SU-DHL-6 (cell line): ENCODE measurements around the gene FRMD1.
"Not testable (repeated sequence)": the region's sequence is repeated elsewhere in the genome, so short reads cannot be mapped to it uniquely, and the experiment has no call there.

ENCODE experiments used
- H2AFZ ChIP-seq: fragments of 200-600 bp; sonication (generic); 2 replicates; pipeline ENCODE4 v1.6.1; 2014; ENCODE audit warnings: low read depth, mild to moderate bottlenecking, moderate library complexity, mixed read lengths, antibody characterized with exemption, low read length; ENCODE audit not compliant: severe bottlenecking
- H3F3A ChIP-seq: fragments of 200-600 bp; shearing (Covaris generic); 2 replicates; pipeline ENCODE4 v1.6.0; 2016; ENCODE audit warnings: antibody characterized with exemption, mild to moderate bottlenecking; ENCODE audit not compliant: insufficient read depth
- H3K27ac ChIP-seq: fragments of 200-600 bp; sonication (generic); 2 replicates; pipeline ENCODE4 v1.5.1; 2016; ENCODE audit warnings: low read depth, mild to moderate bottlenecking, low read length, moderate library complexity, mixed read lengths
- H3K27me3 ChIP-seq: fragments of 200-600 bp; sonication (generic), shearing (Covaris generic); 2 replicates; pipeline ENCODE4 v1.6.0; 2014; ENCODE audit warnings: mild to moderate bottlenecking, low read length
- H3K36me3 ChIP-seq: fragments of 200-600 bp; sonication (generic); 2 replicates; pipeline ENCODE4 v1.6.1; 2014; ENCODE audit warnings: mild to moderate bottlenecking, low read length, mixed read lengths
- H3K4me2 ChIP-seq: fragments of 300-600, 200-600 bp; shearing (Covaris generic), sonication (generic); 2 replicates; pipeline ENCODE4 v1.6.0; 2014; ENCODE audit warnings: low read length, low read depth, mild to moderate bottlenecking; ENCODE audit not compliant: poor library complexity, severe bottlenecking
- H3K4me3 ChIP-seq: fragments of 200-600 bp; sonication (generic); 2 replicates; pipeline ENCODE4 v1.5.1; 2014; ENCODE audit warnings: antibody characterized with exemption, low read length, mild to moderate bottlenecking, mixed read lengths; ENCODE audit not compliant: insufficient read depth, poor library complexity, severe bottlenecking
- H3K79me2 ChIP-seq: fragments of 200-600 bp; sonication (generic); 2 replicates; pipeline ENCODE4 v1.6.1; 2014; ENCODE audit warnings: mild to moderate bottlenecking, low read length, moderate library complexity; ENCODE audit not compliant: insufficient read depth
- H3K9ac ChIP-seq: fragments of 200-600 bp; sonication (generic); 2 replicates; pipeline ENCODE4 v1.7.0; 2014; ENCODE audit warnings: mild to moderate bottlenecking, low read length
- H3K9me2 ChIP-seq: fragments of 200-600 bp; sonication (generic); replicated peaks from 2 replicates; pipeline ENCODE4 v1.6.1; 2014; ENCODE audit warnings: low read length; ENCODE audit not compliant: insufficient read depth
- H3K9me3 ChIP-seq: fragments of 200-600 bp; sonication (generic); 2 replicates; pipeline ENCODE4 v1.6.1; 2014; ENCODE audit warnings: low read length, mixed read lengths; ENCODE audit not compliant: insufficient read depth
- H4K20me1 ChIP-seq: fragments of 200-600 bp; sonication (generic); 2 replicates; pipeline ENCODE4 v1.6.1; 2014; ENCODE audit warnings: low read depth, mild to moderate bottlenecking, antibody characterized with exemption, low read length, moderate library complexity, mixed read lengths
- EZH2phosphoT487 ChIP-seq: fragments of 200-600 bp; sonication (generic), shearing (Covaris generic); conservative IDR thresholded peaks from 2 replicates; pipeline ENCODE4 v1.6.1; 2018; ENCODE audit warnings: mild to moderate bottlenecking, antibody characterized with exemption, low read length, moderate library complexity, mixed read lengths
- TF ChIP-seq, protein P1 (sequence below): fragments of 200-600 bp; sonication (generic); IDR thresholded peaks from one replicate; pipeline ENCODE4 v1.5.1; 2017; ENCODE audit warnings: antibody characterized with exemption, mild to moderate bottlenecking, low read length, moderate library complexity; ENCODE audit not compliant: insufficient read depth, poor library complexity, severe bottlenecking

FRMD1 gene

DNA sequence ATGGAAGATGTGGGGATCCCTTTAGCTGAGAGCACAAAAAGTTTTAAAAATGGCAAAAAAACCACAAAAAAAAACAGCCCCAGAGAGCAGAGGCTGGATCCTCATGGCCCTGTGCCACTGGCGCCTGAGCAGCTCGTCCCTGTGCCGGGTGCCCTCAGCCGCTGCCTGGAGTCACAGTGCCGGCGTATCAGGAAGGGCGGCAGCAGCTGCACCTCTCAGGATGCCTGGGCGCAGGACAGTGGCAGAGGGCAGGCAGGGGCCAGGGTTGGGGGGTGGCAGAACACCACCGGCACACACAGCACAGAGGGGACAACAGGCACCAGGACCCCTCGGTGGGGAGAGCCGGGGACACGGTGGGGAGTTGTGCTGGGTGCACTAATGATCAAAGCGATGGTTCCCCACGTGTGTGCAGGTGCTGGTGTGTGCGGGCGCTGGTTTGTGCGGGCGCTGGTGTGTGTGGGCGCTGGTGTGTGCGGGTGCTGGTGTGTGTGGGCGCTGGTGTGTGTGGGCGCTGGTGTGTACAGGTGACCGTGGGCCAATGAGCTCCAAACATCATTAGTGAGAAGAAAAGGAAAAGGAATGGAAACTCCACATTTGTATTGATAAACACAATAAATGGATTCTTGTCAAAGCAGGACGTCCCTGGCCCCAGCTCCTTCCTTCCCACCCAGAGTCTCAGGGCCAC lies 1.5 kb upstream of the FRMD1 start:
- Histone ChIP-seq H3K79me2 (no peaks in the 10 kb centered on the region), H4K20me1 (no peaks in the 10 kb centered on the region), H3K9ac (no peak overlapping the region), H3K4me3 (no peak overlapping the region), H3K4me2 (no peak overlapping the region), H2AFZ (no peak overlapping the region), H3K9me2 (no peaks in the 10 kb centered on the region), H3K9me3 (no peaks in the 10 kb centered on the region), H3K27ac (no peak overlapping the region), H3F3A (no peaks in the 10 kb centered on the region), H3K27me3 (no peaks in the 10 kb centered on the region), H3K36me3 (no peaks in the 10 kb centered on the region)
- TF ChIP-seq, protein P1, sequence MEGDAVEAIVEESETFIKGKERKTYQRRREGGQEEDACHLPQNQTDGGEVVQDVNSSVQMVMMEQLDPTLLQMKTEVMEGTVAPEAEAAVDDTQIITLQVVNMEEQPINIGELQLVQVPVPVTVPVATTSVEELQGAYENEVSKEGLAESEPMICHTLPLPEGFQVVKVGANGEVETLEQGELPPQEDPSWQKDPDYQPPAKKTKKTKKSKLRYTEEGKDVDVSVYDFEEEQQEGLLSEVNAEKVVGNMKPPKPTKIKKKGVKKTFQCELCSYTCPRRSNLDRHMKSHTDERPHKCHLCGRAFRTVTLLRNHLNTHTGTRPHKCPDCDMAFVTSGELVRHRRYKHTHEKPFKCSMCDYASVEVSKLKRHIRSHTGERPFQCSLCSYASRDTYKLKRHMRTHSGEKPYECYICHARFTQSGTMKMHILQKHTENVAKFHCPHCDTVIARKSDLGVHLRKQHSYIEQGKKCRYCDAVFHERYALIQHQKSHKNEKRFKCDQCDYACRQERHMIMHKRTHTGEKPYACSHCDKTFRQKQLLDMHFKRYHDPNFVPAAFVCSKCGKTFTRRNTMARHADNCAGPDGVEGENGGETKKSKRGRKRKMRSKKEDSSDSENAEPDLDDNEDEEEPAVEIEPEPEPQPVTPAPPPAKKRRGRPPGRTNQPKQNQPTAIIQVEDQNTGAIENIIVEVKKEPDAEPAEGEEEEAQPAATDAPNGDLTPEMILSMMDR, result no peak
- TF ChIP-seq EZH2phosphoT487, result no peak

DNA sequence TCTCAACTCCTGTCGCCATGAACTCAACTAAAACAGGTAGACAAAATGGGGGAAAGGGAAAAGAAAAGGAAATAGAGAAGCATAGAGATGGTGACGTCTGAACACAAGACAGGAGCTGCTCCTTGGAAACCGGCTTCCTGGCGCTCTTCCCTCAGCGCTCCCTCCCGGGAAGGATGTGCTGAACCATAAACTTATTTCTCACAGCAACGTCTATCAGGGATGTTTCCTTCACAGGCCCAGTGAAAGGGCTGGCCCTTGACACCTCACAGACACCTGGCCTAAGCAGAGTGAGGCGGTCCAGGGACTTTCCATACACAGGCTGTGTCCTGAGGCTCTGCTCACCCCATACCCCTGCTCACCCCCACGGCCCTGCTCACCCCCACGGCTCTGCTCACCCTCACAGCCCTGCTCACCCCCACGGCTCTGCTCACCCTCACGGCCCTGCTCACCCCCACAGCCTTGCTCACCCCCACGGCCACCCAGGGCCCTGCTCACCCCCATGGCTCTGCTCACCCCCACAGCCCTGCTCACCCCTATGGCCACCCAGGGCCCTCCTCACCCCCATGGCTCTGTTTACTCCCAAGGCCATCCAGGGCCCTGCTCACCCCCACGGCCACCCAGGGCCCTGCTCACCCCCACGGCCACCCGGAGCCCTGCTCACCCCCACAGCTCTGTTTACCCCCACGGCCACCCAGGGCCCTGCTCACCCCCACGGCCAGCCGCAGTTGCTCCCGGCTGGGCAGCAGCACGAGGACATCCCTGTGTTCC lies 653 bp downstream of the FRMD1 start:
- TF ChIP-seq, protein P1, result no peak
- TF ChIP-seq EZH2phosphoT487, result no peak
- H4K20me1 ChIP-seq, result no peaks in the 10 kb centered on the region
- H2AFZ ChIP-seq, result no peak overlapping the region
- no peaks in the 10 kb centered on the region for H3K27me3 ChIP-seq
- H3K9me3 ChIP-seq, result no peaks in the 10 kb centered on the region
- H3K4me2 ChIP-seq, result no peak overlapping the region
- no peak overlapping the region for H3K9ac ChIP-seq
- H3K4me3 ChIP-seq, result no peak overlapping the region
- H3K27ac ChIP-seq, result no peak overlapping the region
- no peaks in the 10 kb centered on the region for H3K9me2 ChIP-seq
- no peaks in the 10 kb centered on the region for H3K79me2 ChIP-seq
- no peaks in the 10 kb centered on the region for H3F3A ChIP-seq
- H3K36me3 ChIP-seq, result no peaks in the 10 kb centered on the region

DNA sequence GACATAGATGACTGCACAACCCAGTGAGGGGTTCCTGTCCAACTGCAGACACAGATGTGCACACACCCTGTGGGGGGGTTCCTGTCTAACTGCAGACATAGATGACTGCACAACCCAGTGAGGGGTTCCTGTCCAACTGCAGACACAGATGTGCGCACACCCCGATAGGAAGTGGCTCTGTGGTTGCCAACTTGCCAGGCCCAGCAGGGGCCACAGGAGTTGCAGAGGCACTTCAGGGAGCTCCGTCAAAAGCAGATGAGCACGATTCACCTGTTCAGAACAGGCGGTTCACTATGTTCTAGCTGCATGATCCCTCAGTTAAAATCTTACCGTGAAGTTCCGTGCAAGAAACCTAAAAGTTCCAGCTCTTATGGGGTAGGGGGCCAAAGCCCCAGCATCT lies 1.6 kb downstream of the FRMD1 start:
- not testable (repeated sequence) for H4K20me1 ChIP-seq, H3K9me2 ChIP-seq, H3F3A ChIP-seq, H3K9ac ChIP-seq, H3K27me3 ChIP-seq, H3K79me2 ChIP-seq, H3K27ac ChIP-seq, H3K9me3 ChIP-seq, H2AFZ ChIP-seq, H3K36me3 ChIP-seq, H3K4me2 ChIP-seq, H3K4me3 ChIP-seq

DNA sequence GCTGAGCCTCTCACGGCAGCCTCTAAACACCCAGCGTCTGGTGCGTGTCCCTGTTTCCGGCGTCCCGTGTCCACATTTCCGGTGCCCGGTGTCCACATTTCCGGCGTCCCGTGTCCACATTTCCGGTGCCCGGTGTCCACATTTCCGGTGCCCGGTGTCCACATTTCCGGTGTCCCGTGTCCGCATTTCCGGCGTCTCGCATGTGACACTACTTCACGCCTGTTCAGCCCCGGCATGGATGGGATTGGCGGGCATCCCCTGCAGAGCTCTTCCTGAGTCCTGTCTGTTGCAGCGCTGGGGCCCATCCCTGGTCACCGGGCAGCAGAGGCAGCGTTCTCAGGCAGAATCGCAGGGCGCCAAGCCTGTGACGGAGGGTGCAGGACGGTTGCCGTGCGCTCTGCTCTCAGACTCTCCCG lies 3.2 kb downstream of the FRMD1 start:
- Histone ChIP-seq H3K9me3 (no peaks in the 10 kb centered on the region), H2AFZ (no peak overlapping the region), H3K9me2 (no peaks in the 10 kb centered on the region), H3K36me3 (no peaks in the 10 kb centered on the region), H3K9ac (no peak overlapping the region), H3K4me2 (no peak overlapping the region), H3K4me3 (no peak overlapping the region), H3F3A (no peaks in the 10 kb centered on the region), H3K27me3 (no peaks in the 10 kb centered on the region), H3K79me2 (no peaks in the 10 kb centered on the region), H3K27ac (no peak overlapping the region), H4K20me1 (no peaks in the 10 kb centered on the region)
- TF ChIP-seq EZH2phosphoT487, result no peak
- TF ChIP-seq, protein P1, result no peak
